ENCODE results near the gene EMC8.
"Not testable (repeated sequence)": the region's sequence is repeated elsewhere in the genome, so short reads cannot be mapped to it uniquely, and the experiment has no call there.

Gene EMC8

GRCh38 chr16:85834741-85835140, 35.4 kb upstream of the EMC8 start:
- DNase-seq: no peak

- no peak for DNase-seq
These were observed 34.0 kb upstream of the EMC8 start for GRCh38 chr16:85833219-85833920.

- DNase-seq: no peak
These were observed 33.4 kb upstream of the EMC8 start for GRCh38 chr16:85832570-85833218.

- DNase-seq: no peak
These were observed 31.5 kb upstream of the EMC8 start for GRCh38 chr16:85830821-85831220.

GRCh38 chr16:85829751-85830445, 30.6 kb upstream of the EMC8 start:
- no peak for DNase-seq

GRCh38 chr16:85829171-85829719, 29.9 kb upstream of the EMC8 start:
- DNase-seq: no peak

- no peak for DNase-seq
These were observed 28.8 kb upstream of the EMC8 start for GRCh38 chr16:85828166-85828565.

GRCh38 chr16:85826686-85827247, 27.4 kb upstream of the EMC8 start:
- no peak for DNase-seq

- no peak for DNase-seq
These were observed 26.0 kb upstream of the EMC8 start for GRCh38 chr16:85825326-85825725.

- no peak for DNase-seq
These were observed 25.1 kb upstream of the EMC8 start for GRCh38 chr16:85824161-85825135.

GRCh38 chr16:85823328-85823920, 24.1 kb upstream of the EMC8 start:
- no peak for DNase-seq

- DNase-seq: no peak
These were observed 22.8 kb upstream of the EMC8 start for GRCh38 chr16:85822145-85822544.

GRCh38 chr16:85821390-85822135, 22.2 kb upstream of the EMC8 start:
- DNase-seq: peak; percentile 53

- DNase-seq: no peak
These were observed 21.4 kb upstream of the EMC8 start for GRCh38 chr16:85820604-85821372.

GRCh38 chr16:85819771-85820170, 20.4 kb upstream of the EMC8 start:
- DNase-seq: no peak

GRCh38 chr16:85819245-85819644, 19.9 kb upstream of the EMC8 start:
- DNase-seq: peak; percentile 50

GRCh38 chr16:85817195-85817594, 17.9 kb upstream of the EMC8 start:
- DNase-seq: not testable (repeated sequence)

GRCh38 chr16:85816159-85816558, 16.8 kb upstream of the EMC8 start:
- no peak for DNase-seq

- DNase-seq: no peak
These were observed 13.7 kb upstream of the EMC8 start for GRCh38 chr16:85812811-85813700.

Measured in NCI-H1092 (cell line).